H1 (cell line): ENCODE measurements around the gene TFAP2E. TPM values are rescaled to one million over a fixed set of nuclear protein-coding genes. Genes with fewer than 3 reads are reported as not detected.

Experiments
- HDAC2 ChIP-seq, 2 experiments: fragments of 300-600 bp in 1 of 2; sonication (generic) in 1 of 2; IDR thresholded peaks; 2 replicates each; pipeline ENCODE4 v1.6.1; 2011 to 2012; ENCODE audit warnings: low read depth in 2 of 2, low read length in 2 of 2, mild to moderate bottlenecking in 2 of 2, moderate library complexity in 2 of 2, borderline replicate concordance in 1 of 2, inconsistent platforms in 1 of 2
- RNF2 ChIP-seq: fragments of 200-900, 300-1000 bp; sonication (generic); IDR thresholded peaks from 2 replicates; pipeline ENCODE4 v1.7.1; 2016; ENCODE audit warnings: borderline replicate concordance, low read depth, mild to moderate bottlenecking, antibody characterized with exemption, low read length; ENCODE audit not compliant: poor library complexity, severe bottlenecking; ENCODE audit errors: missing control alignments
- TBP ChIP-seq: IDR thresholded peaks from 2 replicates; pipeline ENCODE4 v1.6.1; 2011; ENCODE audit warnings: low read depth, low read length, improper control_type of control experiment
- ZNF274 ChIP-seq: IDR thresholded peaks from 2 replicates; pipeline ENCODE4 v1.7.0; 2012; ENCODE audit warnings: low read length, borderline replicate concordance; ENCODE audit errors: extremely low read depth
- polyA plus RNA-seq, 7 experiments: library from polyadenylated mRNA; depleted of rRNA in 3 of 7; stranded (reverse) in 5 of 7; unstranded in 2 of 7; fragments of >200 nt in 5 of 7; fragments of 200-250 nt in 2 of 7; gene quantifications; 1 replicate in 5 of 7; 2 replicates in 1 of 7; 4 replicates in 1 of 7; pipeline versions ENCODE4 v1.2.1 to v1.2.3, GENCODE V29; 2011 to 2013; ENCODE audit warnings: missing spikeins in 2 of 7, mixed read lengths in 2 of 7
- total RNA-seq: library from RNA; stranded (reverse); fragmentation: NEBNext Ultra II Directional; extraction: Animal tissue kit (Norgen Biotek cat#: 25700); gene quantifications from 2 replicates; pipeline ENCODE4 v1.2.1, GENCODE V29; 2021
- TF ChIP-seq, protein P1 (sequence below), 3 experiments: IDR thresholded peaks; 1 replicate in 2 of 3; 2 replicates in 1 of 3; pipeline versions ENCODE4 v1.5.1 to v1.6.1; 2011; ENCODE audit warnings: low read length in 3 of 3, mild to moderate bottlenecking in 3 of 3, inconsistent platforms in 2 of 3, low read depth in 1 of 3, moderate library complexity in 1 of 3; ENCODE audit not compliant: insufficient read depth in 1 of 3; ENCODE audit errors: control extremely low read depth in 1 of 3

Gene TFAP2E
- total and polyA plus RNA-seq, 2 of the 8 experiments (the other 6 are each of a cell fraction or from before 2014, with no cell fraction given): 0.24 to 0.50 TPM

DNA sequence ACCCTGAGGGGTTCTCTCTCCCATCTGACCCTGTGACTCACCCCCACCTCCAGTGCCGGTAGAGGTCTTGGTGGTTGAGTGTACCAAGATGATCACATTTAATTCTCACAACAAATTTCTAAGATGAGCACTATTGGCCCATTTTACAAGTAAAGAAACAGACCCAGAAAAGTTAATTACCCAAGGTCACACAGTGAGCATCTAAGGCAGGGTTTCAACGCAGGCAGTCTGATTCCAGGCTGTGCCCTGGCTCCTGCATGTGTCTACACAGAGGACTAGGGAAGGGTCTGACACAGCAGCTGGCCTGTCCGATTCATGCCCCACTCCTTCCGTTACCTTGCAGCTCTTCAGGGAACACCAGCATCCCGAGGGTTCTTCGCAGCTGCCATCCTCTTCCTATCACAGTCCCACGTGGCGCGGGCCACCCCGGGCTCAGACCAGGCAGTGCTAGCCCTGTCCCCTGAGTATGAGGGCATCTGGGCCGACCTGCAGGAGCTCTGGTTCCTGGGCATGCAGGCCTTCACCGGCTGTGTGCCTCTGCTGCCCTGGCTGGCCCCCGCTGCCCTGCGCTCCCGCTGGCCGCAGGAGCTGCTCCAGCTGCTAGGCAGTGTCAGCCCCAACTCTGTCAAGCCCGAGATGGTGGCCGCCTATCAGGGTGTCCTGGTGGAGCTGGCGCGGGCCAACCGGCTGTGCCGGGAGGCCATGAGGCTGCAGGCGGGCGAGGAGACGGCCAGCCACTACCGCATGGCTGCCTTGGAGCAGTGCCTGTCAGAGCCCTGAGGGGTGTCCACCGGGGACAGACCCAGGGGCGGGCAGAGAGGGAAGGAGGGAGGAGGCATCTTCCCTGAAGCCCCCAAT, 8.0 kb upstream of the TFAP2E start (continued):
- TF ChIP-seq, protein P1, sequence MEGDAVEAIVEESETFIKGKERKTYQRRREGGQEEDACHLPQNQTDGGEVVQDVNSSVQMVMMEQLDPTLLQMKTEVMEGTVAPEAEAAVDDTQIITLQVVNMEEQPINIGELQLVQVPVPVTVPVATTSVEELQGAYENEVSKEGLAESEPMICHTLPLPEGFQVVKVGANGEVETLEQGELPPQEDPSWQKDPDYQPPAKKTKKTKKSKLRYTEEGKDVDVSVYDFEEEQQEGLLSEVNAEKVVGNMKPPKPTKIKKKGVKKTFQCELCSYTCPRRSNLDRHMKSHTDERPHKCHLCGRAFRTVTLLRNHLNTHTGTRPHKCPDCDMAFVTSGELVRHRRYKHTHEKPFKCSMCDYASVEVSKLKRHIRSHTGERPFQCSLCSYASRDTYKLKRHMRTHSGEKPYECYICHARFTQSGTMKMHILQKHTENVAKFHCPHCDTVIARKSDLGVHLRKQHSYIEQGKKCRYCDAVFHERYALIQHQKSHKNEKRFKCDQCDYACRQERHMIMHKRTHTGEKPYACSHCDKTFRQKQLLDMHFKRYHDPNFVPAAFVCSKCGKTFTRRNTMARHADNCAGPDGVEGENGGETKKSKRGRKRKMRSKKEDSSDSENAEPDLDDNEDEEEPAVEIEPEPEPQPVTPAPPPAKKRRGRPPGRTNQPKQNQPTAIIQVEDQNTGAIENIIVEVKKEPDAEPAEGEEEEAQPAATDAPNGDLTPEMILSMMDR (IDR thresholded peaks at IDR 0.05; ENCODE audit: control extremely low read depth in 1 of 3, insufficient read depth in 1 of 3, low read depth in 1 of 3, low read length in 3 of 3): no peak
- TF ChIP-seq TBP (no peak), ZNF274 (no peak), RNF2 (no peak), HDAC2 (IDR thresholded peaks at IDR 0.05; ENCODE audit: borderline replicate concordance in 1 of 2, low read depth in 2 of 2, low read length in 2 of 2) (no peak)
